MG63 (cell line): Measurements from ENCODE around the gene CCDC18. TPM values are rescaled to one million over a fixed set of nuclear protein-coding genes. Genes with fewer than 3 reads are reported as not detected.
"Not testable (repeated sequence)": the region's sequence is repeated elsewhere in the genome, so short reads cannot be mapped to it uniquely, and the experiment has no call there.

Source experiments
- DNase-seq: peaks from one replicate; pipeline ENCODE4 v3.0.0-alpha.2; 2020
- H3K27me3 ChIP-seq: fragments of 250-450 bp; sonication (Bioruptor Pico); 2 replicates; pipeline ENCODE4 v1.5.1; 2020; ENCODE audit warnings: mild to moderate bottlenecking, moderate library complexity
- H3K36me3 ChIP-seq: fragments of 250-450 bp; sonication (Bioruptor Pico); 2 replicates; pipeline ENCODE4 v1.5.1; 2020; ENCODE audit warnings: mild to moderate bottlenecking, moderate library complexity
- H3K4me3 ChIP-seq: fragments of 250-450 bp; sonication (Bioruptor Pico); 2 replicates; pipeline ENCODE4 v1.5.1; 2020; ENCODE audit warnings: mild to moderate bottlenecking, moderate library complexity
- H3K9me3 ChIP-seq: fragments of 250-450 bp; sonication (Bioruptor Pico); 2 replicates; pipeline ENCODE4 v1.5.1; 2020; ENCODE audit warnings: mild to moderate bottlenecking, moderate library complexity
- total RNA-seq: library from RNA; depleted of rRNA; stranded (reverse); fragments of >200 nt; shearing (Covaris generic); gene quantifications from 2 replicates; pipeline ENCODE4 v1.2.3, GENCODE V29; 2014; ENCODE audit warnings: low replicate concordance

CCDC18 gene
- total RNA-seq, 1 experiment from 2014 or later, result 5.5 TPM

DNA sequence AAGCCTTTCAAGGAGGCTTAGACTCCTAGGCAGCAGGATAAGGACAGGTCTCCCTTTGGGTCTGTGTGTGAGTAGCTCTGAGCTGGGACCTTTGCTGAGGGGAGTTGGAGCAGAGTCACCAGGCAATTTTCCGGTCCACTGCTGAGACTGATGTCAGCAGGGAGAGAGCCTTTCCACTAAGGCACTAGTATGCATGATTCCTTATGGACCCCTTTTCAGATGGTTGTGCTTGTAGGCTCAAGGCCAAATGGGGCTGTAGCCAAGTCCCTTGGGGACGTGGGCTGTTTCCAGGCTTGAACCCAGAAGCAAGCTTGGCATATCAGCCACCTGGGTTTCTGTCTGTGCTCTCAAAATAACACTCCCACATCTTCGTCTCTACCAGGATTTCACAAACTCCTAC, 73.0 kb downstream of the CCDC18 start:
- Histone ChIP-seq H3K4me3 (no peak overlapping the region), H3K9me3 (peaks cover 6% of the 10 kb centered on the region; the same call in 1 of the 2 replicates), H3K36me3 (peaks cover 13% of the 10 kb centered on the region), H3K27me3 (no peaks in the 10 kb centered on the region)
- no peak for DNase-seq

DNA sequence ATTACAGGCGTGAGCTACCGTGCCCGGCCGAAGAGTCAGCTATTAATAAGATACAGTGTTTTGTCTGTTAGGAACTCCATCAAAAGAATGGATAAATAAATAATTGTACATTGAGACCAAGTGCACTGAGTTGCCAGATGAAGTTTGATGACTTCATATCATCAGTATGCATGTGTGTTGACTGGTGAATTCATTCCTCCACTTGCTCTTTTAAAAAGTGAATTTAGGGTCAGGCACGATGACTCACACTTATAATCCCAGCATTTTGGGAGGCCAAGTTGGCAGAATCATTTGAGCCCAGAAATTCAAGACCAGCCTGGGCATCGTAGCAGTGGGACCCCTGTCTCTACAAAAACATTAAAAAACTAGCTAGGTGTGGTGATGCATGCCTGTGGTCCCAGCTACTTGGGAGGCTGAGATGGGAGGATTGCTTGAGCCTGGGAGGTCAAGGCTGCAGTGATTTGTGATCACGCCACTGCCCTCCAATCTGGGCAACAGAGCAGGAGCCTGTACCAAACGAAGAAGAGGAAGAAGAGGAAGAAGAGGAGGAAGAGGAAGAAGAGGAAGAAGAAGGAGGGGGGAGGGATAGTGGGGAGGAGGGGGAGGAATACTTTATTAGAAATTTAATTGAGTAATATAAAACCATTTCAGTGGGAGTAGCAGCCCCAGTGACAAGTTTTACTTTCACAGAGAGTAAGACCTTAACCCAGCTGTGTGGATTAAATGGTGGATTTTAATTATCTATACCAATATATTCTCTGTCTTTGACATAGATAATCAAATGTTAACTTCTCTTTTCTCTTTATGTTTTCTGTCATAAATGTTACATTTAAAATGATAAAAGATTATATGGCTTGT, 74.9 kb downstream of the CCDC18 start:
- Histone ChIP-seq H3K4me3 (no peak overlapping the region), H3K27me3 (no peaks in the 10 kb centered on the region), H3K36me3 (peaks cover 13% of the 10 kb centered on the region), H3K9me3 (peaks cover 6% of the 10 kb centered on the region; the same call in 1 of the 2 replicates)
- DNase-seq, result peak; percentile 58

DNA sequence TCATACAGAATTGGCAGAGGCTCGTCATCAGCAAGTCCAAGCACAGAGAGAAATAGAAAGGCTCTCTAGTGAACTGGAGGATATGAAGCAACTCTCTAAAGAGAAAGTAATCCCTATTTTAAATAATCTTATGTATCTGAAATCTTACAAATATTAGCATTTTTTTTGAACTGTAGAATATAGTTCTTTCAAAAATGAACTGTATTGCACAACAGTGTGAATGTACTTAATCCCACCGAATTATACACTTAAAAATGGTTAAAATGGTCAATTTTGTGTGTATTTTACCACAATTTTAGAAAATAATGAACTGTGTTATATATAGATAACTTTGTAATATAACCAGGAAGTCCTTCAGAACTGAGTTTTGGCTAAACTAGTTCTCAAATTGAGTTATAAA, 75.9 kb downstream of the CCDC18 start:
- no peaks in the 10 kb centered on the region for H3K27me3 ChIP-seq
- no peak for DNase-seq
- no peak overlapping the region for H3K4me3 ChIP-seq
- H3K36me3 ChIP-seq, result peaks cover 16% of the 10 kb centered on the region
- H3K9me3 ChIP-seq, result peaks cover 4% of the 10 kb centered on the region; the same call in 1 of the 2 replicates

DNA sequence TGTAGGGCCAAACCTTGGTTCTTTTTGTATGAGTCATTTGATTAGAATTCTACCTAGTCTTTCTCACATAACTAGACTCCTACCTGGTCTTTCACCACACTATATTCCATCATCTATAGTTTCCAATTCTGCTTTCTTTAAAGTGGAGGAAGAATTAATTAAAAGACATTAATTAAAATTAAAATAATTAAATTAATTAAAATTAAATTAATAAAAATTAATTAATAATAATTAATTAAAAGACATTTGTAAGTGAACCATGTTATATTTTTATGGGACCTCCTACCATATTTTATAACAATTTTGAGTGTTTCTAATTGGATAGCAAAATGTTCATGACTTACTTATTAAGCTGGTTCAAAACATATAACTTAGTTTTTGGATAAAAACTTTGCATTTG, 77.4 kb downstream of the CCDC18 start:
- Histone ChIP-seq H3K27me3 (no peaks in the 10 kb centered on the region), H3K9me3 (peaks cover 4% of the 10 kb centered on the region; the same call in 1 of the 2 replicates), H3K36me3 (peaks cover 26% of the 10 kb centered on the region), H3K4me3 (no peak overlapping the region)
- no peak for DNase-seq

DNA sequence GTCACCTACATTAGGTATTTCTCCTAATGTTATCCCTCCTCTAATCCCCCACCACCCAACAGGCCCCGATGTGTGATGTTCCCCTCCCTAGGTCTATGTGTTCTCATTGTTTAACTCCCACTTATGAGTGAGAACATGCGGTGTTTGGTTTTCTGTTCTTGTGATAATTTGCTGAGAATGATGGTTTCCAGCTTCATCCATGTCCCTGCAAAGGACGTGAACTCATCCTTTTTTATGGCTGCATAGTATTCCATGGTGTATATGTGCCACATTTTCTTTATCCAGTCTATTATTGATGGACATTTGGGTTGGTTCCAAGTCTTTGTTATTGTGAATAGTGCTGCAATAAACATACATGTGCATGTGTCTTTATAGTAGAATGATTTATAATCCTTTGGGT, 80.2 kb downstream of the CCDC18 start:
- not testable (repeated sequence) for DNase-seq

DNA sequence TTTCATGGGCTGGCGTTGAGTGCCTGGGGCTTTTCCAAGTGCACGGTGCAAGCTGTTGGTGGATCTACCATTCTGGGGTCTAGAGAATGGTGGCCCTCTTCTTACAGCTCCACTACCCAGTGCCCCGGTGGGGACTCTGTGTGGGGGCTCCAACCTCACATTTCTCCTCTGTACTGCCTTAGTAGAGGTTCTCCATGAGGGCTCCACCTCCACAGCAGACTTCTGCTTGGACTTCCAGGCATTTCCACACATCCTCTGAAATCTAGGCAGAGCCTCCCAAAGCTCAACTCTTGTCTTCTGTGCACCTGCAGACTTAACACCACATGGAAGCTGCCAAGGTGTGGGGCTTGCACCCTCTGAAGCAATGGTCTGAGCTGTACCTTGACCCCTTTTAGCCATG, 82.1 kb downstream of the CCDC18 start:
- Histone ChIP-seq H3K9me3 (peaks cover 4% of the 10 kb centered on the region; the same call in 1 of the 2 replicates), H3K27me3 (no peaks in the 10 kb centered on the region), H3K36me3 (peaks cover 33% of the 10 kb centered on the region), H3K4me3 (no peak overlapping the region)
- DNase-seq, result no peak

More for the DNA sequence above, 80.2 kb downstream of the CCDC18 start:
- not testable (repeated sequence) for H3K9me3 ChIP-seq, H3K27me3 ChIP-seq, H3K4me3 ChIP-seq
- peaks cover 38% of the 10 kb centered on the region for H3K36me3 ChIP-seq

DNA sequence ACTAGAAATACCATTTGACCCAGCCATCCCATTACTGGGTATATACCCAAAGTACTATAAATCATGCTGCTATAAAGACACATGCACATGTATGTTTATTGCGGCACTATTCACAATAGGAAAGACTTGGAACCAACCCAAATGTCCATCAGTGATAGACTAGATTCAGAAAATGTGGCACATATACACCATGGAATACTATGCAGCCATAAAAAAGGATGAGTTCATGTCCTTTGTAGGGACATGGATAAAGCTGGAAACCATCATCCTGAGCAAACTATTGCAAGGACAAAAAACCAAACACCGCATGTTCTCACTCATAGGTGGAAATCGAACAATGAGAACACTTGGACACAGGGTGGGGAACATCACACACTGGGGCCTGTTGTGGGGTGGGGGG, 88.4 kb downstream of the CCDC18 start:
- not testable (repeated sequence) for H3K9me3 ChIP-seq, H3K36me3 ChIP-seq, DNase-seq, H3K4me3 ChIP-seq, H3K27me3 ChIP-seq

DNA sequence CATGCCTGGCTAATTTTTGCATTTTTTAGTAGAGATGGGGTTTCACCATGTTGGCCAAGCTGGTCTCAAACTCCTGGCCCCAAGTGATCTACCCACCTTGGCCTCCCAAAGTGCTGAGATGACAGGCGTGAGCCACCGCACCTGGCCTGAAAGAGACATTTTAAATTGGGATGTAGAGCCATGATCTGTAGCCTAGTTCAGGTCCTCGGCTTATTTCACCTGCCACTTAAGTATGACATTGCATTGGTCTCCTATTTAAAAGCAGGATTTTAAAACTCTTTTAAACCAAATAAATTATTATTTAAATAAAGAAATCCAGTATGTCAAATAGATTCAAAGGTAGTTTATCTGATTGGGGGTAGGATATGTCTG, 94.7 kb downstream of the CCDC18 start:
- not testable (repeated sequence) for H3K9me3 ChIP-seq, H3K4me3 ChIP-seq, H3K27me3 ChIP-seq, H3K36me3 ChIP-seq, DNase-seq

DNA sequence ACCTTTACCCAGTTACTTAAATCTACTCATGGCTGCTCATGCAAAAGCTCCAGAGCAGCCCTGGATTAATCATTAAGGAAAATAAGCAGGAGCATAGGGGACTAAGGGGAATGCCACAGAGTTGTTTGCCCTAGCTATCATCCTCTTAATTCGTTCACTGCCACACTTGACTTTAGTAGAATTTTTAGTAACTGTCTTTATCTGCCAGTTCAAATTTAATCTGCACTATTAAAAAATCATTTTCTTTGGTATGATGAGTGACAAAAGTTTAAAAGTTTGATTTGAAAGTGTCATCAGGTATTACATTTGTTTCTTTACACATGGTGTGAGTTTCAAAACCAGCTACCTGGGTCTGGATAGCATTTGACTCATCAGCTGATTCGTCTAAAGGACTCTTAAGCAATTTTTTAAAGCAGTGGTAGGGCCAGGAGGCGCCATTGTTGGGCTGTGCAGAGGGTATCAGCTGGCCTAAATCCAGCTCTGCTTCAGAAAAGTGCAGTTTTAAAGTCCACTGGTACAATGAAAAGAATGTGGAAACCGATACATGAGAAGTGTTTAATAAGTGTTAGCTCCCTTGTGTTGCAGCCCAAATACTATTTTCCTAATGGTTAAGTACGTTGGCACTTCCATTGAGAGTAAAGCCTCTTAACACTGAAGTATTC, 95.2 kb downstream of the CCDC18 start:
- no peaks in the 10 kb centered on the region for H3K9me3 ChIP-seq
- no peaks in the 10 kb centered on the region for H3K27me3 ChIP-seq
- H3K4me3 ChIP-seq, result no peak overlapping the region
- H3K36me3 ChIP-seq, result no peaks in the 10 kb centered on the region
- DNase-seq, result no peak

DNA sequence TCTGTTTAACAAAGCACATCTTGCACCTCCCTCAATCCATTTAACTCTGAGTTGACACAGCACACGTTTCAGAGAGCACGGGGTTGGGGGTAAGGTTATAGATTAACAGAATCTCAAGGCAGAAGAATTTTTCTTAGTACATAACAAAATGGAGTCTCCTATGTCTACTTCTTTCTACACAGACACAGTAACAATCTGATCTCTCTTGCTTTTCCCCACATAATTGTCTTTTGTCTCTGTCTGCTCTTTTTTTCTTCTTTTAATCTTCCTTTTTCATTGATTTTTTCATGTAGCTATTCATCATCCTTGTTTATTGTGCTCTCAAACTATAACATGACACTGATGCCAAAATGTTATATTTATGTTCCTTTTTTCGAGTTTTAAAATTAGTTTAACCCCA, 97.0 kb downstream of the CCDC18 start:
- H3K9me3 ChIP-seq, DNase-seq, H3K27me3 ChIP-seq, H3K4me3 ChIP-seq, H3K36me3 ChIP-seq: not testable (repeated sequence)

DNA sequence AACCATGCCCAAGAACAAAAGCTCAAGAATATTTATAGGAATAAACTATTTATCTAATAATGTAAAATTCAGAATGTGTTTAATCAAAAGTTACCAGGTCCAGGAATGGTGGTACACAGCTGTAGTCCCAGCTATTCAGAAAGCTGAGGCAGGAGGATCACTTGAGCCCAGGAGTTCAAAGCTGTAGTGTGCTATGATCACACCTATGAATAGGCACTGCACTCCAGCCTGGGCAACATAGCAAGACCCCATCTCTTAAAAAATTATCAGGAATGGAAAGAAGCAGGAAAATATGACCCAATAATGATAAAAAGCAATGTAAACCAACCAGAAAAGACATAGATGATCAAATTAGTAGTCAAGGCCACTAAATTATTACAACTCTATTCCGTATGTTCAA, 103.0 kb downstream of the CCDC18 start:
- H3K27me3 ChIP-seq, result no peaks in the 10 kb centered on the region
- DNase-seq, result no peak
- H3K4me3 ChIP-seq, result no peak overlapping the region
- no peaks in the 10 kb centered on the region for H3K36me3 ChIP-seq
- H3K9me3 ChIP-seq, result no peaks in the 10 kb centered on the region

DNA sequence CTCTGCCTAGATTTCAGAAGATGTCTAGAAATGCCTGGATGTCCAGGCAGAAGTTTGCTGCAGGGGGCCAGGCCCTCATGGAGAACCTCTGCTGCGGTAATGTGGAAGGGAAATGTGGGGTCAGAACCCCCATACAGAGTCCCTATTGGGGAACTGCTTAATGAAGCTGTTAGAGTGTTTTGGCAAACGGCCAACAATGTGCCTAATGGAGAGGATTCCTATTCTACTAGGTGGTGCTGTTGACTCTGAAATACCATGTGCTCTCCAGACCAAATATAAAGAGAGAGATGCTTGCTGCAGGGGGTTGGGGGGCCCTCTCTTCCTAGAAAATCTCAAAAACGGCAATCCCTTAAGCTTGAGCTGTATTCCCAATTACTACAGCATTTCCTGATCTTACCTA, 108.0 kb downstream of the CCDC18 start:
- DNase-seq, result no peak
- Histone ChIP-seq H3K27me3 (peaks cover 3% of the 10 kb centered on the region; the same call in 1 of the 2 replicates), H3K36me3 (no peaks in the 10 kb centered on the region), H3K4me3 (no peak overlapping the region), H3K9me3 (peaks cover 5% of the 10 kb centered on the region; the same call in 1 of the 2 replicates)

DNA sequence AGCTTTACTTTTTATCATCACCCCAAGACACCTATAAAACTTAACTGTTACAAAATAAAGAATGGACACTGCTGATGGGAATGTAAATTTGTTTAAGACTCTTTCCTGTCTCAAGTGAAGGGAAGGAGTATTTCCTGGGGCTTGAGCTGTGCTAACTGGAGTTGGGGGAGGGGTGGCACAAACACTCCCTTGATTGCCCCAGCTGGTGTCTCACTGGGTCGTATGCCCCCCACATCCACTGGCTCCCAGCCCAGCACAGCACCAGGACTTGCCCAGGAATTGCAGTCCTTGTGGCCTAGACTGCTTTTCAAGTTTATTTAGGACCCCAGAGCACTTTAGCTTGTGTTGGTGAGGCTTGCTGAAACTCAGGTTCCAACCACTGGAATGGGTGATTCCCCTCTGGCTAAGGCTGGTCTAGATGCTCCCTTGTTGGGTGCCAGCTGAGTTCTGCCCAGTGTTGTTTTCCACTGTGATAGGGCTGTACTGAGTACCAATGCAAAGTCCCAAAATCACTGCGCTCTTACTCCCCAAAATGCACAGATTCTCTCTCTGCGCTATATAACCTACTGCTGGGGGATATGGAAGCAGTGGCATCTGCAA, 116.1 kb downstream of the CCDC18 start:
- peaks cover 3% of the 10 kb centered on the region; the same call in 1 of the 2 replicates for H3K27me3 ChIP-seq
- no peak for DNase-seq
- H3K9me3 ChIP-seq, result no peaks in the 10 kb centered on the region
- H3K36me3 ChIP-seq, result no peaks in the 10 kb centered on the region
- no peak overlapping the region for H3K4me3 ChIP-seq

DNA sequence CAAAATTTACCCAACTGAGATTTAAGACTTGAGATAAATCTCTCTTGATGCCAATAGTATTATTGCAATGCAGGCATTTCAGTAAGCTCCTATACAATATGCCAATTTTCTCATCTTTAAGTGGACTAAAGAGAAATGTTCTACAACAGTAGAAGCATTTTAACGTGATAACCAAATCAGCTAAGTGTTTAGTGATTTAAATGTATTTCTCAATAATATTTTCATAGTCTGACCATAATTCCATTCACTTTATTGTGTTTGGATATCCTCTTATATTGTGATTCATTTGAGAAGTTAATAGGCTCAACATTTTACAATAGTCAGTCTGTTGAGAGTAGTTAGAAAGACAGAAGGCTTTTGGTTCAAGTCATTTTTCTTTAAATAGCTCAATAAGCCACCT, 120.6 kb downstream of the CCDC18 start:
- Histone ChIP-seq H3K9me3 (no peaks in the 10 kb centered on the region), H3K4me3 (no peak overlapping the region), H3K36me3 (no peaks in the 10 kb centered on the region), H3K27me3 (no peaks in the 10 kb centered on the region)
- no peak for DNase-seq

DNA sequence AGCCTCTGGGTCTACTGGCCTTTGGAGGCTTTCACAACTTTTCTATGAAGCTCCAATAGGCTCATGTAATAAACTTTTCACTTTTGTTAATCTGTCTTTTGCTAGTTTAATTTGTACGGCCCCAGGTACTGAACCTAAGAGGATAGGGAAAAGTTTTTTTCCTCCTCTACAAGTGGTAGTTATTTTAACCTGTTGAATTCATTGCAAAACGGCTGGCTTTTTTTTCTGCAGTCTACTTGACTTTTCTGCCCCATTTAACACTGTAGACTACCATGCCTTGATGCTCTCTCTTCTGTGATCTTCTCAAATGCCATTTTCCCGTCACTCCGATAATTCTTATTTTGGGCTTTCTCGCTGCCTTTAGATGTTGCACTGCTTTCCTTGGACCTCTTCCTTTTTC, 121.6 kb downstream of the CCDC18 start:
- Histone ChIP-seq H3K36me3 (no peaks in the 10 kb centered on the region), H3K27me3 (no peaks in the 10 kb centered on the region), H3K4me3 (no peak overlapping the region), H3K9me3 (no peaks in the 10 kb centered on the region)
- DNase-seq, result no peak

DNA sequence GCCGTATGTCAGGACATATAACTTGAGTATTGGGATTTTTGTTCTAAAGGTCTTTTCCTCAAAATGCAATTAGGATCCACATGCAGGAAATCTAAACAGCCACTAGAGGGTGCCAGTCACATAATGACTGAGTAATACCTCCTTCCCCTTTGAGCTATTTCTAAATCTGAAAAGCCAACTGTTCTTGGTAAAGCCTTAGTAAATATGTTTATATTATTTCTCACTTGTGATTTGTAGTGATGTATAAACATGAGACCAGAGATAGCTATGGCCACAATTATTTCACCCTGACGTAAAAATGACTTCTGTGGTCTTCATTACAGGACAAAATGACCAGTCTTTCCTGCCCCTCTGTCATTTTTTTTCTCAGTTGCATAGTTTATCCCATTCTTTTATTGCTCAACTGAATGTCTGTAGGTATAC, 124.2 kb downstream of the CCDC18 start:
- no peaks in the 10 kb centered on the region for H3K9me3 ChIP-seq
- DNase-seq, result peak; percentile 12
- no peaks in the 10 kb centered on the region for H3K27me3 ChIP-seq
- no peaks in the 10 kb centered on the region for H3K36me3 ChIP-seq
- no peak overlapping the region for H3K4me3 ChIP-seq

DNA sequence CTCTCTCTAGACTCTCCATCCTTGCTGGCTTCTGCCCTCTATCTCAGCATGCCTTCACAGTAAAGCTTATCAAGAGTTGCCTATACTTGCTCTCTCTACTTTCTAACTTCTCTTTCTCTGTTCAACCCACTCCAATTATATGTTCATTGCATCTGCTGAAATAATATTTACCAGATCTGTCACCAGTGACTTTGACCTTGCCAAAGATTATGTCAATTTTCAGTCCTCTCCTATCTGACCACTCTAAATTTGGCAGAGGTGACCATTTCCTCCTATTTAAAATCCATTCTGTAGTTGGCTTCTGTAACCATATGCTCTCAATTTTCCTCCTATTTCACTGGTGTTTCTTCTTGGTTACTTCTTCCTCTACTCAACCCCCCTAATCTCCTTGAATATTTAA, 126.4 kb downstream of the CCDC18 start:
- Histone ChIP-seq H3K27me3 (no peaks in the 10 kb centered on the region), H3K9me3 (0 out of 2 replicates have a peak, but pooled peaks cover 2% of the 10 kb centered on the region), H3K4me3 (no peak overlapping the region), H3K36me3 (no peaks in the 10 kb centered on the region)
- no peak for DNase-seq
